ENCODE results near the gene CCDC154.

DNA sequence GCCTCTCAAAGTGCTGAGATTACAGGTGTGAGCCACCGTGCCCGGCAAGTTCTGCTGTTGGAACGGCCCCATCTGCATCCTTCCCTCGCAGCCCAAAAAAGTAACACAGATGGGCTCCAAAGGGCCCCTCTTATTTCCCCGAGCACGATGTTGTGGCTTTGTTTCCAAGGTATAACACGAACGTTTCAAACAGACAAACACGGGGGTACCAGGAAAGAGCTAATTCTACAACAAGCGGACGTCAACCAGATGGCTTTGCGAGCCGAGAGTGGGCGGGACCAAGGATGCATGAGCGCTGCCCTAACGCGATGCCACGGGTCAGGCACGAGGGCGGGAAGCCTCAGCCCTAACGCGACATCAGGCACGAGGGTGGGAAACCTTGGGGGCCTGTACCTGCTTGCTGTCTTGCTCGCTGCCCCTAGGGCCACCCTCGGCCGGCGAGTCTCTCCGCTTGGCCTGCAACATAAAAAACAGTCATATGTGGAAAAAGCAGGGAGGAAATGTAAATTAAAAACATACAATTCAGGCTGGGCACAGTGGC, 54.0 kb downstream of the CCDC154 start:
- TF ChIP-seq CTCF (conservative IDR thresholded peaks at IDR 0.05 in 1 of 2, IDR thresholded peaks at IDR 0.05 in 1 of 2; ENCODE audit: extremely low read depth in 1 of 2, insufficient read depth in 1 of 2, low read depth in 1 of 2, low read length in 2 of 2), result no peak
- TF ChIP-seq EZH2 (IDR thresholded peaks at IDR 0.05; ENCODE audit: borderline replicate concordance, low read length), result no peak
